Activated B cell treated with CpG ODN at 0.5 μM for 24 hours (primary cell): ENCODE measurements around the gene ATP13A5. TPM values are rescaled to one million over a fixed set of nuclear protein-coding genes. Genes with fewer than 3 reads are reported as not detected.

Experiments used
- ATAC-seq: fragments of 200-7000 bp; cut with Tn5 transposase; one replicate; pipeline ENCODE4 v1.10.0; 2021; ENCODE audit warnings: low read depth, mild to moderate bottlenecking, moderate library complexity
- CTCF ChIA-PET: fragments of 350-600 bp; sonication (Branson Sonifier 250); formaldehyde crosslinking; loops from one replicate; lab custom pipeline; 2021; ENCODE audit warnings: antibody characterized with exemption; lab: Charles Lee
- POLR2A ChIA-PET: fragments of 350-600 bp; sonication (Branson Sonifier 250); formaldehyde crosslinking; loops from one replicate; lab custom pipeline; 2021; ENCODE audit warnings: antibody characterized with exemption; lab: Charles Lee
- DNase-seq: peaks from one replicate; pipeline ENCODE4 v3.0.0; 2022
- H3K27ac Mint-ChIP-seq: one replicate; pipeline ENCODE4 v1.8.0; 2020; ENCODE audit warnings: mixed read lengths
- H3K27me3 Mint-ChIP-seq: one replicate; pipeline ENCODE4 v1.8.0; 2021; ENCODE audit warnings: mixed read lengths
- H3K36me3 Mint-ChIP-seq: one replicate; pipeline ENCODE4 v1.8.0; 2021; ENCODE audit warnings: low read depth, mixed read lengths
- H3K4me1 Mint-ChIP-seq: one replicate; pipeline ENCODE4 v1.8.0; 2021; ENCODE audit warnings: mixed read lengths
- H3K4me3 Mint-ChIP-seq: one replicate; pipeline ENCODE4 v1.8.0; 2020; ENCODE audit warnings: mild to moderate bottlenecking, mixed read lengths
- H3K9me3 Mint-ChIP-seq: one replicate; pipeline ENCODE4 v1.8.0; 2020; ENCODE audit warnings: mixed read lengths
- CTCF ChIP-seq: fragments of 200-600 bp; IDR thresholded peaks from one replicate; pipeline ENCODE4 v1.8.0; 2022; ENCODE audit warnings: antibody characterized with exemption, mild to moderate bottlenecking
- intact Hi-C: fragments of 100-400 bp; cut with micrococcal nuclease; formaldehyde crosslinking; loops from one replicate; pipeline ENCODE4 v1.15.1; 2024
- total RNA-seq: library from RNA; stranded (reverse); gene quantifications from 2 replicates; pipeline ENCODE4 v1.2.3, GENCODE V29; 2022

Gene ATP13A5
- total RNA-seq, 1 donor from 2014 or later = not detected

DNA sequence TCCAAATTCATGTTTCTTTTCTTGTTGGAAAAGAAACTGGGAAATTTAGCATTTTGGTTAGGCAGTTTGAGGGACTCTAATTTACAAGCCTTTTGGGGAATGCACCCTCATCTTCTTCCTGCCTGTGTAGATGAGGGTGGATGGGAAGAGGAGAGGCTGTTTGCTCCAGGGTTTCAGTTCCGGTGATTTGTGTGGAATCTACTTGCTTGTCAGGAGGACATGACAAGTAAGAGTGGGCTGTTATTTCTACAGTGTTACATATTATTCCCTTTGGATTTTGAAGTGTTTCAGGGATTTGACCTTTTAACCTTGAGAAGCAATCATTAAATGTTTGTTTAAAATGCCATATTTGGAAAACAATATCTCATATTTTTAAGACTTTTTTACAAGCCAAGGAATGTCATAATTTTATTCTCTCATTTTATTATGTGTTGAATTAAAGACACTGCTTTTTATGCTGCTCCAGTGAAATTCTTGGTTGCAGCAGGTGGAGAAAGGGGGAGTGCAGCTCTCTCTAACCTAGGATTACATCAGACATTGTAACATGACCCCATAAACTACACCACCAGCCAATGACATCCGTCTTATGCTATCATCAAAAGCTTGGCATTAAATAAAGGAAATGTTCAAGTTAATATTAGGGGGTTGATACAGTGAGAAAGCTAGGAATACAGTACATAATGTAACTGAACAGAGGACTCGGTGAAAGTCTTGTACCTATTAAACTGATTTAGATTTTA lies 107.3 kb downstream of the ATP13A5 start:
- Mint-ChIP-seq H3K4me1 (peaks cover 3% of the 10 kb centered on the region), H3K9me3 (no peaks in the 10 kb centered on the region), H3K27me3 (no peaks in the 10 kb centered on the region), H3K4me3 (no peak overlapping the region), H3K27ac (no peak overlapping the region), H3K36me3 (no peaks in the 10 kb centered on the region)
- intact Hi-C loops = no loop called here
- ChIA-PET CTCF (no interaction called here), POLR2A (no interaction called here)
- no peak for ATAC-seq
- no peak for DNase-seq
- TF ChIP-seq CTCF = no peak

GRCh38 chr3:193270451-193270850 lies 108.1 kb downstream of the ATP13A5 start:
- Mint-ChIP-seq H3K9me3 (no peaks in the 10 kb centered on the region), H3K27me3 (no peaks in the 10 kb centered on the region), H3K36me3 (no peaks in the 10 kb centered on the region), H3K4me3 (no peak overlapping the region), H3K27ac (no peak overlapping the region), H3K4me1 (peaks cover 3% of the 10 kb centered on the region)
- no peak for TF ChIP-seq CTCF
- no peak for DNase-seq
- no peak for ATAC-seq
- POLR2A ChIA-PET = no interaction called here
- CTCF ChIA-PET = no interaction called here
- intact Hi-C loops = no loop called here

- TF ChIP-seq CTCF = no peak
- ATAC-seq (no peak), DNase-seq (no peak)
- no peaks in the 10 kb centered on the region for H3K36me3 Mint-ChIP-seq
- H3K4me3 Mint-ChIP-seq = no peak overlapping the region
- no peaks in the 10 kb centered on the region for H3K9me3 Mint-ChIP-seq
- POLR2A ChIA-PET = no interaction called here
- no peaks in the 10 kb centered on the region for H3K27me3 Mint-ChIP-seq
- CTCF ChIA-PET = no interaction called here
- peaks cover under 1% of the 10 kb centered on the region for H3K4me1 Mint-ChIP-seq
- no peak overlapping the region for H3K27ac Mint-ChIP-seq
- intact Hi-C loops = no loop called here
Observed at GRCh38 chr3:193269343-193270028, 109.1 kb downstream of the ATP13A5 start.

DNA sequence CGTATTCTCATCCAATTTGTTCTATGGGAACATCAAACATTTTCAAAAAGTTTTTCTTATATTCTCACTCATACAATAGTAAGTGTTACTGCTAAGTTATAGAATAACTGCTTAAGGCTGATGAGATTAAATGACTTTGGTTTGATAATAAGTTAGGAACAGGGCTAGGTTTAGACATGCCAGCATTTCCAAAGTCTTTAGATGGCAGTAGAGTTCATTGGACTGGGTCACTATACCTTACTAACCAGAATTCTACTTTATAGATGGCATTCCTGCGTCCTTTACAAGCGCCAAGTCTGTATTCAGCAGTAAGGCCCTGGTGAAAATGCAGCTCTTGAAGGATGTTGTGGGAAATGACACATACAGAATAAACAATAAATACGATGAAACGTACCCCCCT lies 115.8 kb downstream of the ATP13A5 start:
- ATAC-seq = no peak
- no peaks in the 10 kb centered on the region for H3K27me3 Mint-ChIP-seq
- H3K9me3 Mint-ChIP-seq = no peaks in the 10 kb centered on the region
- intact Hi-C loops = no loop called here
- H3K36me3 Mint-ChIP-seq = no peaks in the 10 kb centered on the region
- TF ChIP-seq CTCF = no peak
- no peaks in the 10 kb centered on the region for H3K4me1 Mint-ChIP-seq
- POLR2A ChIA-PET = no interaction called here
- CTCF ChIA-PET = no interaction called here
- H3K27ac Mint-ChIP-seq = no peak overlapping the region
- H3K4me3 Mint-ChIP-seq = no peak overlapping the region
- no peak for DNase-seq

- DNase-seq (no peak), ATAC-seq (no peak)
- Mint-ChIP-seq H3K27me3 (peaks cover 2% of the 10 kb centered on the region), H3K9me3 (no peaks in the 10 kb centered on the region), H3K36me3 (no peaks in the 10 kb centered on the region), H3K27ac (no peak overlapping the region), H3K4me1 (no peaks in the 10 kb centered on the region), H3K4me3 (no peak overlapping the region)
- intact Hi-C loops = no loop called here
- CTCF ChIA-PET = no interaction called here
- no peak for TF ChIP-seq CTCF
- POLR2A ChIA-PET = no interaction called here
Observed at GRCh38 chr3:193261970-193262369, 116.6 kb downstream of the ATP13A5 start.
